H1 (cell line): ENCODE data around the gene ZNF311. TPM values are rescaled to one million over a fixed set of nuclear protein-coding genes. Genes with fewer than 3 reads are reported as not detected.

Experiments
- polyA plus RNA-seq, 7 experiments: library from polyadenylated mRNA; depleted of rRNA in 3 of 7; stranded (reverse) in 5 of 7; unstranded in 2 of 7; fragments of >200 nt in 5 of 7; fragments of 200-250 nt in 2 of 7; gene quantifications; 1 replicate in 5 of 7; 2 replicates in 1 of 7; 4 replicates in 1 of 7; pipeline versions ENCODE4 v1.2.1 to v1.2.3, GENCODE V29; 2011 to 2013; ENCODE audit warnings: missing spikeins in 2 of 7, mixed read lengths in 2 of 7
- small RNA-seq: library from polyadenylated mRNA; stranded (forward); fragments of <200 nt; extraction: miRNeasy Mini kit (QIAGEN cat#:217004); gene quantifications from one replicate; pipeline ENCODE3, GENCODE V24; 2013; ENCODE audit not compliant: insufficient read depth
- total RNA-seq: library from RNA; stranded (reverse); fragmentation: NEBNext Ultra II Directional; extraction: Animal tissue kit (Norgen Biotek cat#: 25700); gene quantifications from 2 replicates; pipeline ENCODE4 v1.2.1, GENCODE V29; 2021

Gene ZNF311
- total and polyA plus RNA-seq, 2 of the 8 experiments (the other 6 are each of a cell fraction or from before 2014, with no cell fraction given) = 1.9 to 4.2 TPM

Small RNA genes within 50 kb of the gene (small RNA-seq; reads per million reads assigned to genes)
- not detected for gene RN7SL471P

Other genes with a start within 250 kb of the ZNF311 start
- gene TRIM27, start 81.3 kb downstream of the ZNF311 start, total RNA-seq = 76.4 and 78.9 TPM in 2 replicates
- gene TRIM27, start 81.3 kb downstream of the ZNF311 start, polyA plus RNA-seq (2011; rRNA removed) = 61.2 and 85.9 TPM in 2 replicates
- not detected in 2 replicates for gene OR2W1, start 39.9 kb upstream of the ZNF311 start, total RNA-seq
- not detected in 2 replicates for gene OR2W1, start 39.9 kb upstream of the ZNF311 start, polyA plus RNA-seq (2011; rRNA removed)
- gene OR2B3, start 82.0 kb upstream of the ZNF311 start, total RNA-seq = not detected in 2 replicates
- gene OR2B3, start 82.0 kb upstream of the ZNF311 start, polyA plus RNA-seq (2011; rRNA removed) = not detected in 2 replicates
- not detected in 2 replicates for gene OR2J1, start 94.2 kb upstream of the ZNF311 start, total RNA-seq
- not detected in 2 replicates for gene OR2J1, start 94.2 kb upstream of the ZNF311 start, polyA plus RNA-seq (2011; rRNA removed)
- not detected in 2 replicates for gene OR2J3, start 102.7 kb upstream of the ZNF311 start, total RNA-seq
- 0.03 TPM in 1 of 2 replicates, not detected in the other for gene OR2J3, start 102.7 kb upstream of the ZNF311 start, polyA plus RNA-seq (2011; rRNA removed)
- not detected in 2 replicates for gene OR2J2, start 165.6 kb upstream of the ZNF311 start, total RNA-seq
- not detected in 2 replicates for gene OR2J2, start 165.6 kb upstream of the ZNF311 start, polyA plus RNA-seq (2011; rRNA removed)